Measurements from ENCODE around the gene ALG2. TPM values are rescaled to one million over a fixed set of nuclear protein-coding genes. Genes with fewer than 3 reads are reported as not detected.

ALG2 gene
- total RNA-seq, 4 donors from 2014 or later: 21.9 to 32.3 (median 25.4) TPM

GRCh38 chr9:99265691-99266090 lies 43.9 kb upstream of the ALG2 start:
- TF ChIP-seq EP300 (IDR thresholded peaks at IDR 0.05) (no peak), POLR2AphosphoS5 (IDR thresholded peaks at IDR 0.05) (no peak), POLR2A (IDR thresholded peaks at IDR 0.05) (no peak), CTCF (IDR thresholded peaks at IDR 0.05) (no peak)
- H3K36me3 ChIP-seq: no peaks in the 10 kb centered on the region
- no peak for ATAC-seq
- H3K27me3 ChIP-seq: no peaks in the 10 kb centered on the region
- H3K4me1 ChIP-seq: peaks cover 0 to 11% (median 0%) of the 10 kb centered on the region in 3 donors
- no peak overlapping the region for H3K27ac ChIP-seq
- 37 to 49% methylated on average over 2 of the region's 2 CpGs for WGBS, 2 donors (ENCODE audit: low coverage in 1 of 2)
- no peaks in the 10 kb centered on the region for H3K9me3 ChIP-seq
- no peak overlapping the region for H3K4me3 ChIP-seq

- H3K27ac ChIP-seq: no peak overlapping the region
- H3K9me3 ChIP-seq: no peaks in the 10 kb centered on the region
- H3K36me3 ChIP-seq: no peaks in the 10 kb centered on the region
- no peaks in the 10 kb centered on the region for H3K27me3 ChIP-seq
- ATAC-seq: no peak
- TF ChIP-seq EP300 (IDR thresholded peaks at IDR 0.05): no peak
- no peak for TF ChIP-seq CTCF (IDR thresholded peaks at IDR 0.05)
- TF ChIP-seq POLR2AphosphoS5 (IDR thresholded peaks at IDR 0.05): no peak
- TF ChIP-seq POLR2A (IDR thresholded peaks at IDR 0.05): no peak
- WGBS, 2 donors (ENCODE audit: low coverage in 1 of 2): 89 to 97% methylated on average over 3 of the region's 3 CpGs
- H3K4me1 ChIP-seq: peaks cover 0 to 22% (median 5%) of the 10 kb centered on the region in 3 donors
- H3K4me3 ChIP-seq: no peak overlapping the region
Measured at GRCh38 chr9:99264070-99264680, 42.4 kb upstream of the ALG2 start.

DNA sequence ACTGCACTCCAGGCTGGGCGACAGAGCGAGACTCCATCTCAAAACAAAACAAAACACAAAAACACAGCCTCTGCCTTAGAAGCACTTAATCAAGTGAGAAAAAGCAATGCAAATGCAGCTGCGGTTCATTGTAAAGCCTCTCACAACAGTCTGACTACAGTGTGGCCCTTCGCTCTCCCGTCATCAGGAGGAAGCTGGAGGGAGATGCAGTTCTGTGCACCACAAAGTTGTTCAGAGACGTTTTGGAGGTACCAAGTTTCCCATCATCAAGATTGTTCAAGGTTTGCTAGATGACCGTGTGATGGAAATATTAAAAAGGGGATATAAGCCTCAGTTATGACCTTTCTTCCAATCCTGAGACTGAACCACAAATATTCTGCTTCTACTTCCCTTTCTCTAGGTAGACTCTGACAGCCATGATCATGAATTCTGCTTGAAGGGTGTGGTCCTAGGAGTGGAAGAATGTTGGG lies 41.2 kb upstream of the ALG2 start:
- H3K27ac ChIP-seq: no peak overlapping the region

DNA sequence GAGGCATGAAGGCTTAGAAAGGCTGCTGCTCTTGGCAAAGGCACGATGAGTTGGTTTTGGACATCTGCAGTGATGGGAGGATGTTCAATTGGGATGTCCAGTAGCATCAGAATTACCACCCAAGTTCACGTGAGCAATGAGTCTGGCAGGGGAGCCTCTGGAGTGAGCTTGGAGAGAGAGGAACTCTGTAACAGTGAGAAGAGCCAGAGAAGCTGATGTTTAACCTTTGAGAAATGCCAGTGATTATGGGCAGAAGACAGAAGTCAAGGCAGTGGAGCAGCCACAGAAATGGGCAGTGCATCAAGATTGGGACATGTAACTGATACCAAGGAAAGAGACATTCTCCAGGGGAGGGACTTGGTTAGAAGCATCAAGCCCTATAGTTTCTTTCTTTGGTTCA lies 40.2 kb upstream of the ALG2 start:
- H3K36me3 ChIP-seq: no peaks in the 10 kb centered on the region
- H3K9me3 ChIP-seq: no peaks in the 10 kb centered on the region
- H3K27me3 ChIP-seq: no peaks in the 10 kb centered on the region
- no peak for ATAC-seq
- no peak overlapping the region for H3K4me3 ChIP-seq
- WGBS, 2 donors (ENCODE audit: low coverage in 1 of 2): 80 to 89% methylated on average over 2 of the region's 2 CpGs
- TF ChIP-seq EP300 (IDR thresholded peaks at IDR 0.05) (no peak), CTCF (IDR thresholded peaks at IDR 0.05) (no peak), POLR2AphosphoS5 (IDR thresholded peaks at IDR 0.05) (no peak), POLR2A (IDR thresholded peaks at IDR 0.05) (no peak)
- no peak overlapping the region for H3K27ac ChIP-seq
- H3K4me1 ChIP-seq: peaks cover 0 to 28% (median 5%) of the 10 kb centered on the region in 3 donors

More for the DNA sequence above, 41.2 kb upstream of the ALG2 start:
- peaks cover 0 to 29% (median 5%) of the 10 kb centered on the region in 3 donors for H3K4me1 ChIP-seq
- no peaks in the 10 kb centered on the region for H3K9me3 ChIP-seq
- TF ChIP-seq CTCF (IDR thresholded peaks at IDR 0.05): no peak
- no peak for TF ChIP-seq POLR2AphosphoS5 (IDR thresholded peaks at IDR 0.05)
- no peak for TF ChIP-seq EP300 (IDR thresholded peaks at IDR 0.05)
- no peak for TF ChIP-seq POLR2A (IDR thresholded peaks at IDR 0.05)
- ATAC-seq: no peak
- no peaks in the 10 kb centered on the region for H3K27me3 ChIP-seq
- 79 to 88% methylated on average over 2 to 7 of the region's 7 CpGs for WGBS, 2 donors (ENCODE audit: low coverage in 1 of 2)
- H3K4me3 ChIP-seq: no peak overlapping the region
- no peaks in the 10 kb centered on the region for H3K36me3 ChIP-seq

Measured in gastroesophageal sphincter (tissue), 4 donors.